ENCODE measurements around the gene DCN. TPM values are rescaled to one million over a fixed set of nuclear protein-coding genes. Genes with fewer than 3 reads are reported as not detected.

The DCN gene
- polyA plus RNA-seq, 1 of the 3 experiments (the other 2 are of a cell fraction), result 5.5 TPM

- H3K79me2 ChIP-seq (ENCODE audit: insufficient read depth), result no peaks in the 10 kb centered on the region
- no peaks in the 10 kb centered on the region for H3K9me2 ChIP-seq
- POLR2A ChIA-PET, result no interaction called here
Measured at GRCh38 chr12:91203610-91204009, 21.0 kb upstream of the DCN start.

More at GRCh38 chr12:91203610-91204009, 21.0 kb upstream of the DCN start:
- 66% methylated on average over 3 of the region's 3 CpGs for WGBS (ENCODE audit: low lambda C conversion rate)
- H2AFZ ChIP-seq (ENCODE audit: low read depth), result no peak overlapping the region
- no peaks in the 10 kb centered on the region for H4K20me1 ChIP-seq (ENCODE audit: insufficient read depth)
- TF ChIP-seq CHD2 (IDR thresholded peaks at IDR 0.05; ENCODE audit: low read length, partially characterized antibody) (no peak), POLR2AphosphoS5 (IDR thresholded peaks at IDR 0.05; ENCODE audit: low read depth, low read length) (no peak), FOXJ3 (CRISPR knock-in tag; IDR thresholded peaks at IDR 0.05) (no peak), YY1 (IDR thresholded peaks at IDR 0.05; ENCODE audit: low read depth) (no peak), RFX5 (IDR thresholded peaks at IDR 0.05; ENCODE audit: low read length) (no peak), GATA2 (CRISPR knock-in tag; IDR thresholded peaks at IDR 0.05) (no peak), EP300 (IDR thresholded peaks at IDR 0.05; ENCODE audit: borderline replicate concordance in 1 of 2, low read depth in 1 of 2, low read length in 1 of 2) (no peak), TEAD4 (IDR thresholded peaks at IDR 0.05; ENCODE audit: borderline replicate concordance, insufficient read depth) (no peak), USF2 (IDR thresholded peaks at IDR 0.05; ENCODE audit: borderline replicate concordance, low read depth, low read length) (no peak), NFIC (IDR thresholded peaks at IDR 0.05; ENCODE audit: borderline replicate concordance) (no peak), PBX3 (IDR thresholded peaks at IDR 0.05) (no peak), ELF1 (IDR thresholded peaks at IDR 0.05) (no peak), RXRA (IDR thresholded peaks at IDR 0.05; ENCODE audit: borderline replicate concordance, low read depth) (no peak), FOXM1 (IDR thresholded peaks at IDR 0.05; ENCODE audit: low read depth) (no peak)
- TF ChIP-seq, protein P1, sequence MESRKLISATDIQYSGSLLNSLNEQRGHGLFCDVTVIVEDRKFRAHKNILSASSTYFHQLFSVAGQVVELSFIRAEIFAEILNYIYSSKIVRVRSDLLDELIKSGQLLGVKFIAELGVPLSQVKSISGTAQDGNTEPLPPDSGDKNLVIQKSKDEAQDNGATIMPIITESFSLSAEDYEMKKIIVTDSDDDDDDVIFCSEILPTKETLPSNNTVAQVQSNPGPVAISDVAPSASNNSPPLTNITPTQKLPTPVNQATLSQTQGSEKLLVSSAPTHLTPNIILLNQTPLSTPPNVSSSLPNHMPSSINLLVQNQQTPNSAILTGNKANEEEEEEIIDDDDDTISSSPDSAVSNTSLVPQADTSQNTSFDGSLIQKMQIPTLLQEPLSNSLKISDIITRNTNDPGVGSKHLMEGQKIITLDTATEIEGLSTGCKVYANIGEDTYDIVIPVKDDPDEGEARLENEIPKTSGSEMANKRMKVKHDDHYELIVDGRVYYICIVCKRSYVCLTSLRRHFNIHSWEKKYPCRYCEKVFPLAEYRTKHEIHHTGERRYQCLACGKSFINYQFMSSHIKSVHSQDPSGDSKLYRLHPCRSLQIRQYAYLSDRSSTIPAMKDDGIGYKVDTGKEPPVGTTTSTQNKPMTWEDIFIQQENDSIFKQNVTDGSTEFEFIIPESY (IDR thresholded peaks at IDR 0.05; ENCODE audit: borderline replicate concordance, low read depth), result no peak
- TF ChIP-seq, protein P2, sequence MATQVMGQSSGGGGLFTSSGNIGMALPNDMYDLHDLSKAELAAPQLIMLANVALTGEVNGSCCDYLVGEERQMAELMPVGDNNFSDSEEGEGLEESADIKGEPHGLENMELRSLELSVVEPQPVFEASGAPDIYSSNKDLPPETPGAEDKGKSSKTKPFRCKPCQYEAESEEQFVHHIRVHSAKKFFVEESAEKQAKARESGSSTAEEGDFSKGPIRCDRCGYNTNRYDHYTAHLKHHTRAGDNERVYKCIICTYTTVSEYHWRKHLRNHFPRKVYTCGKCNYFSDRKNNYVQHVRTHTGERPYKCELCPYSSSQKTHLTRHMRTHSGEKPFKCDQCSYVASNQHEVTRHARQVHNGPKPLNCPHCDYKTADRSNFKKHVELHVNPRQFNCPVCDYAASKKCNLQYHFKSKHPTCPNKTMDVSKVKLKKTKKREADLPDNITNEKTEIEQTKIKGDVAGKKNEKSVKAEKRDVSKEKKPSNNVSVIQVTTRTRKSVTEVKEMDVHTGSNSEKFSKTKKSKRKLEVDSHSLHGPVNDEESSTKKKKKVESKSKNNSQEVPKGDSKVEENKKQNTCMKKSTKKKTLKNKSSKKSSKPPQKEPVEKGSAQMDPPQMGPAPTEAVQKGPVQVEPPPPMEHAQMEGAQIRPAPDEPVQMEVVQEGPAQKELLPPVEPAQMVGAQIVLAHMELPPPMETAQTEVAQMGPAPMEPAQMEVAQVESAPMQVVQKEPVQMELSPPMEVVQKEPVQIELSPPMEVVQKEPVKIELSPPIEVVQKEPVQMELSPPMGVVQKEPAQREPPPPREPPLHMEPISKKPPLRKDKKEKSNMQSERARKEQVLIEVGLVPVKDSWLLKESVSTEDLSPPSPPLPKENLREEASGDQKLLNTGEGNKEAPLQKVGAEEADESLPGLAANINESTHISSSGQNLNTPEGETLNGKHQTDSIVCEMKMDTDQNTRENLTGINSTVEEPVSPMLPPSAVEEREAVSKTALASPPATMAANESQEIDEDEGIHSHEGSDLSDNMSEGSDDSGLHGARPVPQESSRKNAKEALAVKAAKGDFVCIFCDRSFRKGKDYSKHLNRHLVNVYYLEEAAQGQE (IDR thresholded peaks at IDR 0.05; ENCODE audit: low read depth, low read length), result no peak
- TF ChIP-seq, protein P3, sequence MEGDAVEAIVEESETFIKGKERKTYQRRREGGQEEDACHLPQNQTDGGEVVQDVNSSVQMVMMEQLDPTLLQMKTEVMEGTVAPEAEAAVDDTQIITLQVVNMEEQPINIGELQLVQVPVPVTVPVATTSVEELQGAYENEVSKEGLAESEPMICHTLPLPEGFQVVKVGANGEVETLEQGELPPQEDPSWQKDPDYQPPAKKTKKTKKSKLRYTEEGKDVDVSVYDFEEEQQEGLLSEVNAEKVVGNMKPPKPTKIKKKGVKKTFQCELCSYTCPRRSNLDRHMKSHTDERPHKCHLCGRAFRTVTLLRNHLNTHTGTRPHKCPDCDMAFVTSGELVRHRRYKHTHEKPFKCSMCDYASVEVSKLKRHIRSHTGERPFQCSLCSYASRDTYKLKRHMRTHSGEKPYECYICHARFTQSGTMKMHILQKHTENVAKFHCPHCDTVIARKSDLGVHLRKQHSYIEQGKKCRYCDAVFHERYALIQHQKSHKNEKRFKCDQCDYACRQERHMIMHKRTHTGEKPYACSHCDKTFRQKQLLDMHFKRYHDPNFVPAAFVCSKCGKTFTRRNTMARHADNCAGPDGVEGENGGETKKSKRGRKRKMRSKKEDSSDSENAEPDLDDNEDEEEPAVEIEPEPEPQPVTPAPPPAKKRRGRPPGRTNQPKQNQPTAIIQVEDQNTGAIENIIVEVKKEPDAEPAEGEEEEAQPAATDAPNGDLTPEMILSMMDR (IDR thresholded peaks at IDR 0.05), result no peak
- H3K4me1 ChIP-seq (ENCODE audit: control insufficient read depth in 1 of 2, insufficient read depth in 2 of 2, low read depth in 1 of 2, low read length in 1 of 2), result no peaks in the 10 kb centered on the region; a peak in 1 of 4 replicates
- CTCF ChIA-PET, result interaction anchor here (1.2 kb wide), 1 partner anchor 11 kb away, joined by 3 read pairs; no protein-coding TSS in a partner anchor
- no peak overlapping the region for H3K9ac ChIP-seq
- no peaks in the 10 kb centered on the region for H3F3A ChIP-seq (replicated peaks; ENCODE audit: insufficient read depth)
- H3K4me3 ChIP-seq (ENCODE audit: low read depth in 2 of 2, low read length in 1 of 2), result no peak overlapping the region
- H3K4me2 ChIP-seq, result no peak overlapping the region
- H3K27ac ChIP-seq (ENCODE audit: low read depth in 2 of 2, low read length in 1 of 2), result no peak overlapping the region
- no peaks in the 10 kb centered on the region for H3K36me3 ChIP-seq (replicated peaks in 1 of 2; ENCODE audit: control insufficient read depth in 1 of 2, insufficient read depth in 2 of 2, low read length in 1 of 2)
- DNase-seq, result no peak
- no peaks in the 10 kb centered on the region for H3K27me3 ChIP-seq (ENCODE audit: insufficient read depth)
- H3K9me3 ChIP-seq, result no peaks in the 10 kb centered on the region
